HG03159 (cell line): Measurements from ENCODE around the gene ABCA4.

ENCODE experiments used
- ATAC-seq: cut with Tn5 transposase; IDR thresholded peaks from one replicate; pipeline ENCODE4 v1.9.1; 2021; ENCODE audit warnings: mild to moderate bottlenecking, moderate library complexity; ENCODE audit not compliant: unreplicated experiment

ABCA4 gene

GRCh38 chr1:94056171-94056570, 64.8 kb downstream of the ABCA4 start:
- no peak for ATAC-seq

- no peak for ATAC-seq
Observed at GRCh38 chr1:94055459-94056122, 65.4 kb downstream of the ABCA4 start.

- no peak for ATAC-seq
Observed at GRCh38 chr1:94050675-94051074, 70.3 kb downstream of the ABCA4 start.

- no peak for ATAC-seq
Observed at GRCh38 chr1:94050254-94050653, 70.7 kb downstream of the ABCA4 start.

GRCh38 chr1:94049791-94050190, 71.2 kb downstream of the ABCA4 start:
- no peak for ATAC-seq

GRCh38 chr1:94048413-94049164, 72.4 kb downstream of the ABCA4 start:
- ATAC-seq = no peak

GRCh38 chr1:94047949-94048348, 73.0 kb downstream of the ABCA4 start:
- ATAC-seq = no peak

- no peak for ATAC-seq
Observed at GRCh38 chr1:94045465-94046056, 75.4 kb downstream of the ABCA4 start.

GRCh38 chr1:94044891-94045290, 76.1 kb downstream of the ABCA4 start:
- ATAC-seq = no peak

- no peak for ATAC-seq
Observed at GRCh38 chr1:94044290-94044790, 76.6 kb downstream of the ABCA4 start.

GRCh38 chr1:94043738-94044289, 77.1 kb downstream of the ABCA4 start:
- ATAC-seq = no peak

GRCh38 chr1:94042388-94042787, 78.6 kb downstream of the ABCA4 start:
- no peak for ATAC-seq

- no peak for ATAC-seq
Observed at GRCh38 chr1:94039871-94040569, 80.9 kb downstream of the ABCA4 start.

GRCh38 chr1:94039514-94039870, 81.5 kb downstream of the ABCA4 start:
- no peak for ATAC-seq

- no peak for ATAC-seq
Observed at GRCh38 chr1:94038511-94038910, 82.4 kb downstream of the ABCA4 start.

GRCh38 chr1:94037392-94038229, 83.3 kb downstream of the ABCA4 start:
- ATAC-seq = no peak

GRCh38 chr1:94036730-94037129, 84.2 kb downstream of the ABCA4 start:
- ATAC-seq = no peak

- no peak for ATAC-seq
Observed at GRCh38 chr1:94033849-94034248, 87.1 kb downstream of the ABCA4 start.

GRCh38 chr1:94032637-94033036, 88.3 kb downstream of the ABCA4 start:
- no peak for ATAC-seq

- ATAC-seq = no peak
Observed at GRCh38 chr1:94031591-94031990, 89.4 kb downstream of the ABCA4 start.
